BLaER1 (cell line): ENCODE results near the gene MTG1.
"Not testable (repeated sequence)": the region's sequence is repeated elsewhere in the genome, so short reads cannot be mapped to it uniquely, and the experiment has no call there.

Experiments used
- H3K27ac ChIP-seq: shearing (Covaris generic); formaldehyde crosslinking; 2 replicates; pipeline ENCODE4 v1.8.1; 2022
- H3K27me3 ChIP-seq: shearing (Covaris generic); formaldehyde crosslinking; 2 replicates; pipeline ENCODE4 v1.8.1; 2022
- H3K36me3 ChIP-seq: shearing (Covaris generic); formaldehyde crosslinking; 2 replicates; pipeline ENCODE4 v1.8.1; 2022
- H3K4me1 ChIP-seq: shearing (Covaris generic); formaldehyde crosslinking; 2 replicates; pipeline ENCODE4 v1.8.1; 2022
- H3K4me2 ChIP-seq: shearing (Covaris generic); formaldehyde crosslinking; 2 replicates; pipeline ENCODE4 v1.8.1; 2022
- H3K4me3 ChIP-seq: shearing (Covaris generic); formaldehyde crosslinking; 2 replicates; pipeline ENCODE4 v1.8.1; 2022
- H3K9ac ChIP-seq: shearing (Covaris generic); formaldehyde crosslinking; 2 replicates; pipeline ENCODE4 v1.8.1; 2022
- H3K9me3 ChIP-seq: shearing (Covaris generic); formaldehyde crosslinking; 2 replicates; pipeline ENCODE4 v1.8.1; 2022
- H4K20me1 ChIP-seq: shearing (Covaris generic); formaldehyde crosslinking; 2 replicates; pipeline ENCODE4 v1.8.1; 2022
- Cebpa-rat ChIP-seq: shearing (Covaris generic); IDR thresholded peaks from 2 replicates; pipeline ENCODE4 v1.8.1; 2022

Gene MTG1

DNA sequence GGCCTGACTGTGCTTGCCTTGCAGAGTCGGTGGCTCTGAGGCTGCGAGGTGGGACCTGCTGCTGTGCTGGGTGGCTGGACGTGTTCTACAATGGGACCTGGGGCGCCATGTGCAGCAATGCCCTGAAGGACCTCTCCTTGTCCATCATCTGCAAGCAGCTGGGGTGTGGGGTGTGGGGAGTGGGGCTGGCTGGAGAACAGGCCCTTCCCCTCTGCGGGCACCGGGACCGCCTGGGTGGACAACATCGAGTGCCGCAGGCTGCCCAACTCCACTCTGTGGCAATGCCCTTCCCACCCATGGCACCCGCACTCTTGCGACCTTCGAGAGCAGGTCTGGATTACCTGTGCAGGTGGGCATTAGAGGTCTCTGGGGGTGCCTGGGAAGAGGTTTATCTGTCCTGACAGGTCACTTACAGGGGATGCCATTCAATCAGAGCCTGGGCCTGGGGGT, 70.7 kb downstream of the MTG1 start:
- Histone ChIP-seq H3K4me2 (no peak overlapping the region), H3K36me3 (no peaks in the 10 kb centered on the region), H3K27ac (no peak overlapping the region), H4K20me1 (no peaks in the 10 kb centered on the region), H3K9ac (no peak overlapping the region), H3K27me3 (no peaks in the 10 kb centered on the region), H3K9me3 (no peaks in the 10 kb centered on the region), H3K4me3 (no peak overlapping the region), H3K4me1 (no peaks in the 10 kb centered on the region)
- no peak for TF ChIP-seq Cebpa-rat

DNA sequence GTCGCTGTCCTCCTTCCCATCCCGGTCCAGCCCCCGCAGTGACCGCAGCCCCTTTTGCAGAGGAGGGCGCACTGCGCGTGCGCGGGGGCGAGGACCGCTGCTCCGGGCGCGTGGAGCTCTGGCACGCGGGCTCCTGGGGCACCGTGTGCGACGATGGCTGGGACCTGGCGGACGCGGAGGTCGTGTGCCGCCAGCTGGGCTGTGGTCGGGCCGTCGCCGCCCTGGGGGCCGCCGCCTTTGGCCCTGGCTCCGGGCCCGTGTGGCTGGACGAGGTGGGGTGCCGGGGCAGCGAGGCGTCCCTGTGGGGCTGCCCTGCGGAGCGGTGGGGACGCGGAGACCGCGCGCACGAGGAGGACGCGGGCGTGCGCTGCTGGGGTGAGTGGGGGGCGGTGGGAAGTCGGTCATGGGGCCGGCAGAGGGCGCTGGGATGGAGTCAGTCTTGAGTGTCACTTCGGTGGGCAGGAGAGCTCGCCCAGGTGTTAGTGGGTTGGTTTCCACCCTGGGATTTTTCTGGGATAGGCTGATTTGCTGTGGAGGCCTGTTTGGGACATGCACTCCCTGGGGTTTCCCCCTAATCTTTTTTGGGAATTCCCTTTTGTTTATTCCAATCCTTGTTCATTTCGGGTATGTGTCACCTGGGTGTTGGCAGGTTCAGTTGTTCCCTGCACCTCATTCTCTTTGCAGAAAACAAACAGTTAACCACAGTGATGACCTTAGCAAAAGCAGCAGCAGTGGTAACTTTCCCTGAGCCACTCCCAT, 71.4 kb downstream of the MTG1 start:
- Histone ChIP-seq H3K4me2 (no peak overlapping the region), H3K9me3 (no peaks in the 10 kb centered on the region), H3K4me1 (no peaks in the 10 kb centered on the region)

DNA sequence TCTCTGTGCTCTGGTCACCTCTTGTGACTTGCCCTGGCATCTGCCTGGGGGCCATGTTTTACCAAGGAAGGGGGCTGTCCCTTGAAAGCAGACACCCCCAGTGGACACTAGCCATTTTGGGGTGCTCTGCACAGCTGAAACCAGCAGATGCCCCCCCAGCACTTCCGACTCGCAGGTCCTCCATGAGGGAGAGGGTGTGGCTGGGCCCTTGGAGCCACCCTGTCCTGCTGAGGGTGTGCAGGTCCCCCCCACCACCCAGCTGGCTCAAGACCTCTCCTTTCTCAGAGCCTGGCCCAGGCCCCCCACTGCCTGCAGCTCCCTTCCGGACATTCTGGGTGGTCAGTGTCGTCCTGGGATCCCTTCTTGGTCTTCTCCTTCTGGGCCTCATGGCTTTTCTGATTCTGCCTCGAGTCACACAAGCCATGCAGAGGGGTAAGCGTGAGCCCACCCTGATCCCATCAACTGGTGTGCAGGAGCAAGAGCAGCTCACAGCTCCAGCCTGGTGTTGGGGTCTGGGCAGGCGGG, 72.1 kb downstream of the MTG1 start:
- TF ChIP-seq Cebpa-rat: no peak
- no peaks in the 10 kb centered on the region for H3K9me3 ChIP-seq
- H3K27me3 ChIP-seq: no peaks in the 10 kb centered on the region
- no peaks in the 10 kb centered on the region for H3K36me3 ChIP-seq
- H3K27ac ChIP-seq: no peak overlapping the region
- no peak overlapping the region for H3K4me2 ChIP-seq
- no peaks in the 10 kb centered on the region for H3K4me1 ChIP-seq
- no peaks in the 10 kb centered on the region for H4K20me1 ChIP-seq
- H3K4me3 ChIP-seq: no peak overlapping the region
- H3K9ac ChIP-seq: no peak overlapping the region

More for the DNA sequence above, 71.4 kb downstream of the MTG1 start:
- H4K20me1 ChIP-seq: no peaks in the 10 kb centered on the region
- H3K27me3 ChIP-seq: no peaks in the 10 kb centered on the region
- no peak for TF ChIP-seq Cebpa-rat
- no peak overlapping the region for H3K4me3 ChIP-seq
- no peaks in the 10 kb centered on the region for H3K36me3 ChIP-seq
- H3K27ac ChIP-seq: no peak overlapping the region
- no peak overlapping the region for H3K9ac ChIP-seq

DNA sequence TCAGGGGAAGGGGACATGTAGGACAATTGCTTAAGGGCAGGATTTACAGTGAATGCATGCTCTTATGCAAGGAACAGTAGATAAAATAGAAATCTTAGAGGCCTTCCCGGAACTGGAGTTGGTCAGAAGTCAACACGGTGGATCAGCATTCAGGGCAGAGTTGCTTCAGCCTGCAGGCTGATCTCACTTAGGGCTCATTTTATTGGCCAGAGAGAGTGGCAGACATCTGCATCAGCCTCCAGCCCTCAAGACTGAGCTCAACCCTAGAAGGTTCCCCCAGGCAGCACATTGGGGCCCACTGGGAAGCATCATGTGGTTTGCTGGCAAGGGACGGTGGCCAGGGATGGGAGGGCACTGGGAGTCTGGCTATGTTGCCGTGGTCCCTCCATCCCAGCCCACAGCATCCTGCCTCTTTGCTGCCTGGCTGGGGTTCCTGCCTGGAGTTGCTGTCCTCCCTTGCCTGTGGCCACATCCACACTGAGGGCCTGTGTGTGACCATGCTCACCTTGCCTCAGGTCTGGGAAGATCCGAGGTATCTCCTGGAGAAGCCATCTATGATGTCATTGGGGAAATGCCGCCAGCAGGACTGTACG, 72.8 kb downstream of the MTG1 start:
- Histone ChIP-seq H3K9me3 (no peaks in the 10 kb centered on the region), H4K20me1 (no peaks in the 10 kb centered on the region)
- no peak for TF ChIP-seq Cebpa-rat

DNA sequence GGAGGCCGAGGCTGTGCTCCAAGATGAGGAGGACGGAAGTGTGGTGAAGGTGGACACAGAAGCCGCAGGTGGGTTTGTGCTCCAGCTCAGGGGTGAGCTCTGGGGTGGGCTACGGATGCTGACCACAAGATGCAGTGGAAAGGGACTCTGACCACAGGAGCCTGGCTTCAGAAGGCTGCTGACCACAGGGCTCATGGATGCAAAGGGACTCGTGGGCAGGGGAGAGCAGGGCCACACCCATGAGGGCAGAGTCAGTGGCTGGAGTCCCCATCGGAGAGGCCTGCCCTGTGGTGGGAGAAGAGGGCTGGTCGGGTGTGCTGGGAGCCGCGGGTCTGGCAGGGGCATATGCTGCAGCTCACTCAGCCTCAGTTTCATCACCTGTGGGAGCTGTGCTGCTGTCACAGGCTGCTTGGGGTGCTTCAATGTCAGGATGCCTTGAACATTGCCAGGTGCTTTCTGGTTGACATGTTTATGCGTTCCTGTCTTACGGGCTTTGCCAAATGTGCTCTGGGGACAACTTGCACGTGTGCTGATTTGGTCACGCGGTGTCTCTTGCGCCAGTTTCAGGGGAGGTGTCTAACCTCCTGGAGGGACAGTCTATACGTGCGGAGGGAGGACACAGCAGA, 73.4 kb downstream of the MTG1 start:
- H3K27me3 ChIP-seq: no peaks in the 10 kb centered on the region
- no peak overlapping the region for H3K27ac ChIP-seq
- TF ChIP-seq Cebpa-rat: no peak
- no peak overlapping the region for H3K4me2 ChIP-seq
- no peaks in the 10 kb centered on the region for H3K9me3 ChIP-seq
- H3K4me3 ChIP-seq: no peak overlapping the region
- H3K4me1 ChIP-seq: peaks cover 2% of the 10 kb centered on the region; the same call in 1 of the 2 replicates
- no peaks in the 10 kb centered on the region for H4K20me1 ChIP-seq
- no peaks in the 10 kb centered on the region for H3K36me3 ChIP-seq
- H3K9ac ChIP-seq: no peak overlapping the region

More for the DNA sequence above, 72.8 kb downstream of the MTG1 start:
- Histone ChIP-seq H3K4me1 (no peaks in the 10 kb centered on the region), H3K4me2 (no peak overlapping the region), H3K27ac (no peak overlapping the region), H3K4me3 (no peak overlapping the region), H3K9ac (no peak overlapping the region), H3K27me3 (no peaks in the 10 kb centered on the region), H3K36me3 (no peaks in the 10 kb centered on the region)

DNA sequence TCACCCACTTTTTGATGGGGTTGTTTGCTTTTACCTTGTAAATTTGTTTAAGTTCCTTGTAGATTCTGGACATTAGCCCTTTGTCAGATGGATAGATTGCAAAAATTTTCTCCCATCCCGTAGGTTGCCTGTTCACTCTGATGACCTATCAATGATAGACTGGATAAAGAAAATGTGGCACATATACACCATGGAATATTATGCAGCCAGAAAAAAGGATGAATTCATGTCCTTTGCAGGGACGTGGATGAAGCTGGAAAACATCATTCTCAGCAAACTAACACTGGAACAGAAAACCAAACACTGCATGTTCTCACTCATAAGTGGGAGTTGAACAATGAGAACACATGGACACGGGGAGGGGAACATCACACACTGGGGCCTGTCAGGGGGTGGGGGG, 75.2 kb downstream of the MTG1 start:
- not testable (repeated sequence) for H3K9me3 ChIP-seq

DNA sequence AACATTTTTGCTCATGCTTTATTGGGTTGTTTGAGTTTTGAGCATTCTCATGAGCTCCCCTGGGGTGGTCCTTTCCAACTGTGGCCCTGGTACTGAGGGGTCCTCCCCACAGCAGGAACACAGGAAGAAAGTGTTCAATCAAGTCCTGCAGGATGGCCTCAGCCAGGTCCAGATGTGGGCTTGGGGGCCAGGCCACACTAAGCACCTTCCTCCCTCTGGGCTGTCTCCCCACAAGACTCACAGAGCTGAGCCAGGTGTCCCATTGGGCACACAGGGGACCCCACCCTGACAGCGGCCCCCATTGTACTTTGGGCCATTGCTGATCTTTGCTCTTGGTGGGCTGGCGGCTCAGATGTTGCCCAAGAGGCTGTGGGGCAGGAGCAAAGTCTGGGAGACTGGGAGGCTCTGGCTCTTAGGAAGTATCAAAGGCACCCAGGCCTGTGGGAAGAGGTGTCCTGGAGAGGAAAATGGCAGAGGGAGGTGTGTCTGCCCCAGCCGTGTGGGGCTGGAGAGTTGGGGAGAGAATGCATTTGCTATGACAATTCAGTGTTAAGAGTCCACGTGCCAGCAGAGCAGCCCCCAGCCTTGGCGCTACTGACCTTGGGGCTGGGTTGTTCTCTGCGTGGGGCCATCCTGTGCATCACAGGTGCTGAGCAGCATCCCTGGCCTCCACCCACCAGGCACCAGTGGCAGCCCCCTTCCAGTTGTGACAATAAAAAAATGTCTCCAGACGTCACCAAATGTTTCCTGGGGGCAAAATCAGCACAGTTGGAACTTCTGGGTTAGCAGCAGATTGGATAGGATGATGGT, 77.5 kb downstream of the MTG1 start:
- Histone ChIP-seq H3K9me3 (no peaks in the 10 kb centered on the region), H3K9ac (no peak overlapping the region), H3K4me3 (no peak overlapping the region), H4K20me1 (no peaks in the 10 kb centered on the region), H3K4me2 (no peak overlapping the region), H3K27me3 (0 out of 2 replicates have a peak, but pooled peaks cover 2% of the 10 kb centered on the region), H3K27ac (no peak overlapping the region), H3K4me1 (peaks cover 12% of the 10 kb centered on the region), H3K36me3 (no peaks in the 10 kb centered on the region)
- no peak for TF ChIP-seq Cebpa-rat

More for the DNA sequence above, 75.2 kb downstream of the MTG1 start:
- H3K27ac ChIP-seq, H3K27me3 ChIP-seq, H3K4me3 ChIP-seq, H3K36me3 ChIP-seq, H4K20me1 ChIP-seq, H3K4me2 ChIP-seq, H3K9ac ChIP-seq: not testable (repeated sequence)
- H3K4me1 ChIP-seq: peaks cover 12% of the 10 kb centered on the region
